ENCODE results near the gene DEGS1.
A peak's percentile ranks its signal among the peaks of the same experiment; 100 is the strongest.

The DEGS1 gene

GRCh38 chr1:224182866-224183590 is at the start of gene DEGS1:
Gene DEGS1, plus strand, starts transcription at chr1:224183240. Its CDS starts 97 bp downstream, at chr1:224183337.
- peak; percentile 70 for DNase-seq

GRCh38 chr1:224133741-224134299 is 49.2 kb upstream of the DEGS1 start:
- DNase-seq, result no peak

GRCh38 chr1:224137518-224137917 is 45.5 kb upstream of the DEGS1 start:
- no peak for DNase-seq

- DNase-seq, result no peak
Measured at GRCh38 chr1:224138198-224138597, 44.8 kb upstream of the DEGS1 start.

GRCh38 chr1:224141693-224142092 is 41.3 kb upstream of the DEGS1 start:
- DNase-seq, result no peak

GRCh38 chr1:224149709-224150108 is 33.3 kb upstream of the DEGS1 start:
- DNase-seq, result no peak

GRCh38 chr1:224151117-224151516 is 31.9 kb upstream of the DEGS1 start:
- DNase-seq, result no peak

GRCh38 chr1:224157316-224157715 is 25.7 kb upstream of the DEGS1 start:
- no peak for DNase-seq

- no peak for DNase-seq
Measured at GRCh38 chr1:224159541-224159940, 23.5 kb upstream of the DEGS1 start.

GRCh38 chr1:224160171-224160682 is 22.8 kb upstream of the DEGS1 start:
- DNase-seq, result no peak

GRCh38 chr1:224162768-224163167 is 20.3 kb upstream of the DEGS1 start:
- no peak for DNase-seq

GRCh38 chr1:224163311-224163710 is 19.7 kb upstream of the DEGS1 start:
- DNase-seq, result no peak

GRCh38 chr1:224168859-224169380 is 14.1 kb upstream of the DEGS1 start:
- DNase-seq, result no peak

- DNase-seq, result no peak
Measured at GRCh38 chr1:224169718-224170270, 13.2 kb upstream of the DEGS1 start.

GRCh38 chr1:224170343-224170742 is 12.7 kb upstream of the DEGS1 start:
- no peak for DNase-seq

- no peak for DNase-seq
Measured at GRCh38 chr1:224170748-224171478, 12.1 kb upstream of the DEGS1 start.

GRCh38 chr1:224172229-224172628 is 10.8 kb upstream of the DEGS1 start:
- DNase-seq, result no peak

GRCh38 chr1:224173523-224173922 is 9.5 kb upstream of the DEGS1 start:
- DNase-seq, result no peak

- no peak for DNase-seq
Measured at GRCh38 chr1:224175617-224176016, 7.4 kb upstream of the DEGS1 start.

- no peak for DNase-seq
Measured at GRCh38 chr1:224177356-224177999, 5.6 kb upstream of the DEGS1 start.

- DNase-seq, result no peak
Measured at GRCh38 chr1:224178894-224179293, 4.1 kb upstream of the DEGS1 start.

GRCh38 chr1:224180783-224181452 is 2.1 kb upstream of the DEGS1 start:
- no peak for DNase-seq

Data from NCI-H1694 (cell line).